ENCODE results near the gene BCAP31.

DNA sequence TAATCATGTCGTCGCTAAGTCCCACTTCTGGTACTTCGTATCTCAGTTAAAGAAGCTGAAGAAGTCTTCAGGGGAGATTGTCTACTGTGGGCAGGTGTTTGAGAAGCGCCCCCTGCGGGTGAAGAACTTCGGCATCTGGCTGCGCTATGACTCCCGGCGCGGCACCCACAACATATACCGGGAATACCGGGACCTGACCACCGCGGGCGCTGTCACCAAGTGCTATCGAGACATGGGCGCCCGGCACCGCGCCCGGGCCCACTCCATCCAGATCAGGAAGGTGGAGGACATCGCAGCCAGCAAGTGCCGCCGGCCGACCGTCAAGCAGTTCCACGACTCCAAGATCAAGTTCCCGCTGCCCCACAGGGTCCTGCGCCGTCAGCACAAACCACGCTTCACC, 61.9 kb downstream of the BCAP31 start:
- TF ChIP-seq POLR2AphosphoS5 (IDR thresholded peaks at IDR 0.05; ENCODE audit: low read depth, low read length) (no peak), POLR2A (IDR thresholded peaks at IDR 0.05; ENCODE audit: low read depth, low read length) (no peak), TAF1 (IDR thresholded peaks at IDR 0.05; ENCODE audit: borderline replicate concordance, low read depth, low read length) (no peak)
